Esophagus squamous epithelium (tissue), 5 donors: ENCODE measurements around the gene AKR1A1. TPM values are rescaled to one million over a fixed set of nuclear protein-coding genes. Genes with fewer than 3 reads are reported as not detected.

Experiments
- DNase-seq: peaks from one replicate; lab custom pipeline; 2025; lab: John Stamatoyannopoulos, UW
- H3K27ac ChIP-seq, 4 donors: fragments of 200-600 bp; sonication (generic); one replicate each; pipeline ENCODE4 v1.5.1; 2016 to 2019; ENCODE audit warnings: mild to moderate bottlenecking in 1 of 4
- H3K27me3 ChIP-seq, 4 donors: fragments of 200-600 bp; sonication (generic); 1 replicate in 3 of 4; 2 replicates in 1 of 4; pipeline versions ENCODE4 v1.5.1 to v1.6.0; 2017 to 2021; ENCODE audit warnings: antibody characterized with exemption in 1 of 4
- H3K36me3 ChIP-seq, 3 donors: fragments of 200-600 bp; sonication (generic); one replicate each; pipeline ENCODE4 v1.5.1; 2016 to 2019
- H3K4me1 ChIP-seq, 3 donors: fragments of 200-600 bp; sonication (generic); one replicate each; pipeline ENCODE4 v1.5.1; 2017 to 2019
- H3K4me3 ChIP-seq, 4 donors: fragments of 200-600 bp; sonication (generic); 1 replicate in 3 of 4; 2 replicates in 1 of 4; pipeline ENCODE4 v1.5.1; 2016 to 2019; ENCODE audit warnings: mild to moderate bottlenecking in 2 of 4, moderate library complexity in 1 of 4
- H3K9me3 ChIP-seq, 3 donors: fragments of 200-600 bp; sonication (generic); one replicate each; pipeline ENCODE4 v1.5.1; 2016 to 2019
- CTCF ChIP-seq, 6 experiments: fragments of 450-650 bp in 4 of 6; fragments of 200-600 bp in 2 of 6; sonication (generic) in 2 of 6; IDR thresholded peaks; one replicate each; pipeline ENCODE4 v1.5.1; 2016 to 2019; ENCODE audit warnings: antibody characterized with exemption in 6 of 6, mild to moderate bottlenecking in 4 of 6, moderate library complexity in 4 of 6
- POLR2A ChIP-seq, 4 donors: fragments of 450-650 bp; IDR thresholded peaks; one replicate each; pipeline ENCODE4 v1.6.1; 2017; ENCODE audit warnings: antibody characterized with exemption in 4 of 4, mild to moderate bottlenecking in 4 of 4, moderate library complexity in 3 of 4
- WGBS, 2 donors: methylation state at CpG; one replicate each; pipeline ENCODE4 v1.1.5; 2018; 5-methylcytosine and 5-hydroxymethylcytosine counted together
- intact Hi-C: fragments of 100-400 bp; cut with DNase I; formaldehyde crosslinking; loops from one replicate; pipeline ENCODE4 v1.15.0; 2022
- small RNA-seq, 4 donors: library from RNA; depleted of rRNA; stranded (forward); fragments of <200 nt; gene quantifications; one replicate each; pipeline ENCODE3, GENCODE V24; 2016
- total RNA-seq, 4 donors: library from RNA; depleted of rRNA; stranded (reverse); fragments of >200 nt; gene quantifications; one replicate each; pipeline ENCODE4 v1.1.0, GENCODE V29; 2016
- donor health status: DM: yes; HTN: yes; CAD: no.

The AKR1A1 gene
- total RNA-seq, 4 donors from 2014 or later, result 122 to 164 (median 146) TPM

DNA sequence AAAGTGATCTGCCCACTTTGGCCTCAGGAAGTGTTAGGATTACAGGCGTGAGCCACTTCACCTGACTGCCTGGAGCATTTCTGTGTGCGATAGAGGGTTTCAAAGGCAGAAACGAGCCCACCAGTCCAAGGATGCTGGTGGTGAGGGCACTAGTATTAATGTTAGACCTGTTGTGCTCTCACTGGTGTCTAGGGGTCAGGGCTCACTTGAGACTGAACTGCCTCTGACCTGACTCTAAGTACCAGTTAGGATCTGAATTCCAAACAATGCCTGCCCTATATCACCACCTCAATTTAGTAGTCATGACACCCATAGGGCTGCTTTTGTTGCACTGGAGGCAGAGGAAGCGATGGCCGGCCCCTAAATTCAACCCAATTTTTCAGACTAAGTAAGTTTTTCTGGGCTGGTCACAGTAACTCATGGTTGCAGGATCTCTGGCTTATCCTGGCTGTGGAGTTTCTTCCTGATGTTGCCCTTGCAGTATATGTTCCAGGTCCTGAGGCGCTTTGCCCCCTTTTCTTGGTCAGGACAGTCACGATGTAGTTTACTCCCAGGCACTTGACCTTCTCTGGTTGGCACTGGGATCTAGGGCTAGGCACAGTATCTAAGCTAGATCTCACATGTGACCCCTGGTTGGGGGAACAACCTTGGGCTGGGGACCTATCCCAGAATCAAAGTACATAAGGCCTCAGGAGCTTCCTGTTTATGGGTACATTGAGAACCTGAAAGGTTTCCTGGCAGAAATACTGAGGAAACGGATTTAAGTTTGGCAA, 68.7 kb downstream of the AKR1A1 start:
- peaks cover 0 to 42% (median 19%) of the 10 kb centered on the region in 3 donors for H3K4me1 ChIP-seq
- whole genome bisulfite sequencing, 2 donors, result 53 to 68% methylated on average over 5 to 6 of the region's 8 CpGs
- no peaks in the 10 kb centered on the region for H3K9me3 ChIP-seq
- DNase-seq, result no peak
- no peak overlapping the region for H3K4me3 ChIP-seq
- H3K27ac ChIP-seq, result peak overlapping the region; percentile 25 to 84 (median 64)
- TF ChIP-seq POLR2A (IDR thresholded peaks at IDR 0.05), result no peak
- TF ChIP-seq CTCF (IDR thresholded peaks at IDR 0.05), result no peak
- H3K36me3 ChIP-seq, result peaks cover 7 to 92% (median 27%) of the 10 kb centered on the region in 3 donors
- H3K27me3 ChIP-seq, result no peaks in the 10 kb centered on the region
- intact Hi-C loops, result no loop called here

Small RNA genes within 50 kb of the gene (small RNA-seq; reads per million reads assigned to genes)
- 0 reads per million in 4 donors for gene AL355480.1
- 0 reads per million in 4 donors for gene AL355480.2
- gene AL355480.3, result 0 reads per million in 4 donors
- gene AL355480.4, result 0 reads per million in 4 donors

Other genes with a start within 250 kb of the AKR1A1 start
- 1 to 10 TPM; 4.0 to 4.8 (median 4.6) TPM for gene HPDL, start 223.9 kb upstream of the AKR1A1 start, total RNA-seq
- gene TOE1, start 210.7 kb upstream of the AKR1A1 start, total RNA-seq, result 10 to 100 TPM in 1 of 4 donors, 1 to 10 TPM in 3; 6.4 to 11.4 (median 9.1) TPM
- 10 to 100 TPM in 3 of 4 donors, 1 to 10 TPM in 1; 8.4 to 23.5 (median 19.1) TPM for gene MUTYH, start 210.4 kb upstream of the AKR1A1 start, total RNA-seq
- gene TESK2, start 59.7 kb upstream of the AKR1A1 start, total RNA-seq, result 1 to 10 TPM; 4.2 to 8.4 (median 5.9) TPM
- 1 to 10 TPM in 1 of 4 donors, under 1 TPM in 2, not detected in 1; 0.15 to 1.1 (median 0.76) TPM for gene CCDC163, start 50.8 kb upstream of the AKR1A1 start, total RNA-seq
- gene MMACHC, start 50.5 kb upstream of the AKR1A1 start, total RNA-seq, result 1 to 10 TPM; 1.1 to 2.1 (median 1.8) TPM
- gene PRDX1, start 28.9 kb upstream of the AKR1A1 start, total RNA-seq, result 1,000 to 10,000 TPM in 3 of 4 donors, 100 to 1,000 TPM in 1; 531 to 1,461 (median 1,071) TPM
- gene NASP, start 33.2 kb downstream of the AKR1A1 start, total RNA-seq, result 10 to 100 TPM; 40.0 to 71.7 (median 63.4) TPM
- 1 to 10 TPM in 3 of 4 donors, under 1 TPM in 1; 0.38 to 3.6 (median 2.4) TPM for gene CCDC17, start 73.2 kb downstream of the AKR1A1 start, total RNA-seq
- gene GPBP1L1, start 135.7 kb downstream of the AKR1A1 start, total RNA-seq, result 100 to 1,000 TPM in 2 of 4 donors, 10 to 100 TPM in 2; 67.3 to 139 (median 97.7) TPM
- 10 to 100 TPM; 12.0 to 52.7 (median 30.8) TPM for gene TMEM69, start 137.4 kb downstream of the AKR1A1 start, total RNA-seq
- 1 to 10 TPM; 6.4 to 8.4 (median 7.4) TPM for gene IPP, start 199.8 kb downstream of the AKR1A1 start, total RNA-seq